HG02610 (cell line): ENCODE data around the gene TLE3.
A peak's percentile ranks its signal among the peaks of the same experiment; 100 is the strongest.

Experiments used
- ATAC-seq: cut with Tn5 transposase; IDR thresholded peaks from one replicate; pipeline ENCODE4 v1.9.1; 2021; ENCODE audit warnings: mild to moderate bottlenecking, moderate library complexity; ENCODE audit not compliant: unreplicated experiment

TLE3 gene

DNA sequence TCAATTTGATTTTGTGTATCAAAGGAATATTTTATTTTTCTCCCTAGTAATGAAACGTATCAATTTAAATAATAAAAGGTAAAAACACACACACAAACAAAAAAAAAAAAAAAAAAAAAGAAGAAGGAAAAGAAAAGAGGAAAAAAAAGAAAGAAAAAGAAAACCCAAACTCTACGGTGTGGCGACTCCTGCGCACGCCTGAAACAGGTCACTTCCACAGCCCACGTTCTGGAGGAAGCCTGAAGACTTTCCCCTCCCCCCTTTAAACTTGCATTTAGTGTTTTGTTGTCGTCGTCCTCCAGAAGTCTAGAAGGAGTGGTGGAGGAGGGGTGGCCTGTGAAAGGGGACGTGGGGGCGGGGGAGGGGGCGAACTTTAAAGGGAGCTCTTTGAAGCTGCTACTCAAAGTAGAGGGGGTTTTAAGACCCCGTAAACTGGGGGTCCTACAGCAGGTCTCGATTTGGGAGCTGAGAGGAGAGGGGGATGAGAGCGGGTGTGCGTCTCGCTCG is 2.3 kb upstream of the TLE3 start:
- no peak for ATAC-seq

DNA sequence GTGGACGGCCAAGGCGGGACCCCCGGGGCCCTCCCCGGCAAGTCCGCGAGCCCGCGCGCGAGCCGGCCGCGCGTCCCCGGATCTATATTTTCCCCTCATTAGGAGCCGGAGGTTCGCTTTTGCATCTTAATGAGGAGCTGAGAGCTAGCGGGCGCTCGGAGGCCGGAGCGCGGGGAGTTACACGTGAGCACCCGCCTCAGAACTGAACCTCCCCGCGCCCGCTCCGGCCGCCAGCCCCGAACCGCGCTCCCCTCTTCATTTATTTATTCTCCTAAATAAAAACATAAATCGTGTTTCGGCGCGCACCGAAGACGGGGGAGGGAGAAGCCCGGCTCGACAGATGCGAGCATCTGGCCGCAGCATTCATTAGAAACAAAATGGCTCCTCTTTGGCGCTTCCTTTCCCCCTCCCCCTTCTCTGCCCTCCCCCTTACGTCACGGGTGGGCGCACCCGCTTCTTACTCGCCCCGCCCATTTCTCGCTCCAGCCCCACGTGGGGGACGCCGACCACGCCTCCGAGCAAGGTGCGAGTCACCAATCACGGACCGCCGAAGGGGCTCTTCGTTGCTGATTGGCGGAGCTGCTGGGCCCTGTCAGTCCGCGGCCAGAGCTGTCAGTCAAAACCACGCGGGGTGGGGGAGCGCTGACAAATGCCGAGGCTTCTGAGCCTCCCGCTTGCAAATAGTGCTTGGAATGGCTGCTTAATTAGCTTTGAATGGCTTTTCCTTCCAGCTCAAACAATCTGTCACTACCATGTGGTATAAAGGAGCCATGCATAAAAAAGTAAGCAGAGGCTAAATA is 1.6 kb upstream of the TLE3 start:
- peak; percentile 61 for ATAC-seq

DNA sequence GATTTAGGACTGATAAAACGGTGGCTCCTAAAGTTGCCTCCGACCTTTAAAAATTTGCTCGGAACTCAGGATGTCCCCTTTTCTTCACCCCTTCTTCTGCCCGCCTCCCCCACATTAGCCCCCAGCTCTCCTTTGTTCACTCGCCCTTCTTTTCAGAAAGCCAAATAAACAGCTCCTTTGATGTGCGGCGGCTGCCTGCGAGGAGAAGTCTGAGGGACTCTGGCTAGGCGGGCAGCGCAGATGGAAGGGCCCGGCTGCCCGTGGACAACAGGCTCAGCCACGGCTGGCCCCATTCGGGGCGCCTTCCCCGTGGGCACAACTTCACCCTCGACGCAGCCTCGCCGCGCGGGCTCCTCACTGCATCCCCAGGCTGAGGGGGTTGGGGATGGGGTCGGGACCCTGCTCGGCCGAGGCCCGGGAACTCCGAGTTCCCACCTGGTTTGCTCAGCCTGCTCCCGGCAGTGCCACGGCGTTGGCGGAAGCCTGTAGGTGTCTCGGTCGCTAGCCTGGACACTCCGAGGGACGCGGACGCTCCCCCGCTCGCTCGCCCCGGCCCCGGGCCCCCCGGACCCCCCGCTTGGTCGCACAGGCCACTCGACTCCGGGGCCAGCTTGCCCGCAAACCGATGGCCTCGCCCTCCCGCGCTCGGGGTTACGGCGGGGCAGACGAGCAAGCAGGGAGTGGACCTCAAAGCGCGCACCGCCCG is 897 bp upstream of the TLE3 start:
- no peak for ATAC-seq

DNA sequence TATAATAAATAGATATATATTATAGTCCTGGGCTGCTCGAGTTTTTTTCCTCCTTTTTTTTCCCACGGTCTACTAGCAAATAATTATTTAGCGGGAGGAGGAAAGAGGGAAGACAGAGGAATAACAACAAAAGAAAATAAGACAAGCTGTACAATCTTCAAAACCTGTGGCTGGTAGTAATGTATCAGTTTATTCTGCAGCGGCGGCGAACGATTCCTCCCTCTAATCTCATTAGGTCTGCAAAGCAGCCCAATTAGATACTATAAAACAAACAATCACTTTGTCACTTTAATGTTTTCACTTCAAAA is 390 bp upstream of the TLE3 start:
- no peak for ATAC-seq

DNA sequence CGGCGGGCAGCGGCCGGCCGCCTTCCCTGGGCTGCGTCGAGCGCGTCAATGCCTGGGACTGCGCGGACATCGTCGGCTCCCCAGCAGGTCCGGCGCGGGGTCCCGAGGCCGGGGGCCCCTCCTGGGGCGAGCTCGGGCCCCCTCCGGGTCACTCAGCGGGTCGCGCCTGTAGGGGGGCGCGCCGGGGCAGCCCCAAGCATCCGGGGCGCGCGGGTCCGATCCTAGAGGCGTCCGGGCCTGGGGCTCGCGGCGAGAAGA is 725 bp downstream of the TLE3 start:
- no peak for ATAC-seq

DNA sequence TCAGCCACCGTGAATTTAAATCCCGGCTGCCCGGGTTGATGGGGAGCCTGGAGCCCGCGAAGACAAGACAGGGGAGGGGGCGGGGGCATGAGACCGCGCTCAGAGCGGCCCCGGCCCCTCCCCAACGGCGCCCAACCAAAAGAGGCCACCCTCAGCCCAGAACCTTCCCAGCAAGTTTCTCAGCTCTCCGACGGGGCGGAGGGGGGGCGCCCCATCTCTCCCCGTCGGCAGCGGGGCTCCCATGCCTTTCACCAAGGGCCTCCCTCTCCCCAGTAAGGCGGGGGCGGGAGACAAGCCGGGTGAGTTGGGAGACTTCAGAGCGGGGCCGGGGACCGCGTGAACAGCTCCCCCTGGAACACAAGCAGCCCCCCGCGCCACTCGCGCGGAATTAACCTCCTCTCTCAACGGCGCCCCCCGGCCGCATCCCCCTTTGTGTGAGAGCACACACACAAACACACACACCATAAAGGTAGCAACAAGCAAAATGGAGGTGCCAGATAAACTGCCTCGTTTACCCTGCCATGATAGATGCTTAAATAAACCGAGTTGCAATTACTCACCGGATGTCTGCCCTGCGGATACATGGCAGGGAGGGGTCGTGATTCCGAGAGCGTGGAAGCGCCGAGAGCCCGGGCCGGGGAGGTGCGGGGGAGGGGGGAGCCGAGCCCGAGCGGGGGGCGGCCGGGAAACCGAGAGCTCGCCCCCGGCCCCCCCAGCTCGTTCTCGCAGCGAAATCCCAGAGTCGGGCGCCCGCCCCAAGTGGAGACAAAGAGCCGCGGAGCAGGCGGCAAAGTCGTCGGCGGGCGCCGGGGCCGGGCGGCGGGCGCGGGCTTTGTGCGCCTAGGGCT is 1.3 kb downstream of the TLE3 start:
- no peak for ATAC-seq

DNA sequence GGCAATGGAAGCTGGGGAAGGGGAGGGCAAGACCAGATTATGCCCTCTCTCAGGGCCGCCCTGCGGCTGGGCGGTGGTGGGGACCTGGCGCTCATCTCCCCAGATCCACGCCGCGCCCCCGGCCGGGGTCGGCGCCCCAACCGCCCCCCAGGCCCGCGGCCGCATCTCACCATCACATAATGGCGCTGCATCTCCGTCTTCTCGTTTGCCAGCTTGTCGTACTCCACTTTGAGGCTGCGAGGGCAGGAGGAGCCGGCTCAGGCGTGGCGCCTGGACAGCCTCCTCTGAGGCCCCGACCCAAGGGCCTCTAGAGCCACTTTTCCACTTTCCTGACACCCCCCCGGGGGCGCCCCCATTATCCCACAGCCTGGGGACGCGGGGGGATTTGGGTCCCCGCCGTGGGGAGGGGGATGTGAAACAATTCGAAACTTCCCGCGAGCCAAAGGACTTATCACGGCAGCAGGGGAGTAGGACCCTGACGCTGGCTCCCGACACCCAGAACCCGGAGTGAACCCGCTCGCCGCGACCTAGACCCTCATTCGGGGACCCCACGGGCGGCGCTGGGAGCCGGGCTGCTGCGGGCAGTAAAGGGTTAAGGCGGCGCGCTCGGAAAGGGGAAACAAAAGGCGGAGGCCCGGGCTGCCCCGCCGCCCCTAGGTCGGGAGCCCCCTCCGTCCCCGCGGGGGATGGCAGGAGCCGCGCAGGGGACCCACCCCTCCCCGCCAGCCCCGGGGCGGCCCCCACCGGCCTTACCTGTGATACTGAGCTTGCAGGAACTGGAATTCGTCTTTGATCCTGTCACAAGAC is 2.1 kb downstream of the TLE3 start:
- ATAC-seq: no peak

DNA sequence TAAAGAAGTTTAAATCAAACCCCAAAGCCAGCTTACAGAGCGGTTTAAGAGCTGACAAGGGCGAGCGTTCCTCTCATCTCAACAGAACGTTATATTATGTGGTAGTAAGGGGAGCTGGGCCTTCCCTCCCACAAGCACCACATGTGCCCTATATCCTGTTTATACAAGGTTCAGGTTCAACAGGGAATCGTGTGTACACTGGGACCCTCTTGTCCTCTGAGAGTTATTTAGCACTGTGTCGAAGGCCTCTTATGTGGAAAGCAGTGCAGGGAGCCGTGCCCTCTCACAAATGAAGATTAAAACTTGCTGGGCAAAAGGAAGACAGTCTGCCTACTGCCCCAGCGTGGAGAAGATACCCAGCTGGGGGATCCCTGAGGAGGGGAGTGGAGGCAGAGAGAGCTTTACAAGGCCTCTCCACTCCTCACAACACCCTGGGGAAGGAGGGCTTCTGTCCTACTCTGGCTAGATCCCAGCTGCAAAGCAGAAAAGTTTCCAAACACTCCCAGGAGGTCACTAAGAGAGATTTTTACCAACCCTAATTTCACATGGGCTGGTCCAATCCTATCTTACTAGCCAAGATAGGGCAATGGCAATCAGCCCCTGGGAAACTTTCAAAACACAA is 2.9 kb downstream of the TLE3 start:
- no peak for ATAC-seq

DNA sequence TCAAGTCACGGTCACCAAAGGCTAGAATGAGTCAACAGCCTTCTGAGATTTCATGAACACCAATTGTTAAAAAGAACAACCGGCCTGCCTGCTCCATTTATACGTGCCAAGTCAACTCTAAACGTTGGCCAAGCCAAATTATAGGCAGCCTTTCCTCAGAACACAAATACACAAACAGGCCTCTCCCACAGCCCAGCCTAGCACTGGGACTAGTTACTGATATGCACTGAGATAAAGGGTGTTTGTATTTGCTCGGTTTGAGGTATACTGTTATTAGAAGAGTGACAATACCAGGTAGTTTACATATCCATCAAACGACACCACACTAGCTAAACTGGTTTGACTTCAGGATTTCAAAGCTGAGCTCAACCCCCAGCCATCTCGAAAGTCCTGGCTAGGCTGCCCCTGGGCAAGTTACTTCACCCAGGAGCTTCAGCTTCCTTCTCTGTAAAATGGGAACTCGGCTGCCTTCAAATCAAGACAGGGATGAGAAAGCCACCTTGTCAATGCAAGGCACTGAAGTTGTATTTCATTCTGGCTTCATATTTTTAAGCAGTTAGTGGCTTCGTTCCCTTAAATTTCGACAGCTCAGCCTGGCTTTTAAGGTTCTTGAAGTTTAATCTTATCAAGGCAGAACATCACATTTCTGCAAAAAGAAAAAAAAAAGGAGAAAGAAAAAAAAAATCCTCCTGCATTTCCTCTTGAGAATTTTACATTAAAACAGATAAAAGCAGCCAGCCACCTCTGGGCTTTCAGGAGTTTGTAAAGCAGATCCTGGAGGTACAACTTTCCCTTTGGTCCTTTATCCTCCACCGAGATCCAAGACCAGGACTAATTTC is 4.0 kb downstream of the TLE3 start:
- ATAC-seq: no peak

DNA sequence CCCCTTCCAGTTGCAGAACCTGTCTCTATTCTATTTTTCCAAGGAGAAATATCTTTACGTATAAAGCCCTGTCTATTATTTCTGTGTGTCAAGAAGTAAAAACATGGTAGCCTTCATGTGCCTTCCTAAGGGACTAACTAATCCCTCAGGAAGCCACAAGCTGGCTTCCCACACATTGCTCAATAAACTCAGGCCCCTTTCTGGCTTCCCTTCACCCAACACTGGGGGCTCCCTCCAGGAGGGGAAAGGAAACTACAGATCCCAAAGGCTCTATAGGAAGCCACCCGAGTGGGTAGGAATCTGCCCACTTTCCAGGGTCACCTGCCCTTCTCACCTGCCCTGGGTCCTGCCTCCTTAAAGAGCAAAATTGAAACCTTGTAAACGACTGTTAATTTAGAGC is 4.6 kb downstream of the TLE3 start:
- ATAC-seq: no peak

DNA sequence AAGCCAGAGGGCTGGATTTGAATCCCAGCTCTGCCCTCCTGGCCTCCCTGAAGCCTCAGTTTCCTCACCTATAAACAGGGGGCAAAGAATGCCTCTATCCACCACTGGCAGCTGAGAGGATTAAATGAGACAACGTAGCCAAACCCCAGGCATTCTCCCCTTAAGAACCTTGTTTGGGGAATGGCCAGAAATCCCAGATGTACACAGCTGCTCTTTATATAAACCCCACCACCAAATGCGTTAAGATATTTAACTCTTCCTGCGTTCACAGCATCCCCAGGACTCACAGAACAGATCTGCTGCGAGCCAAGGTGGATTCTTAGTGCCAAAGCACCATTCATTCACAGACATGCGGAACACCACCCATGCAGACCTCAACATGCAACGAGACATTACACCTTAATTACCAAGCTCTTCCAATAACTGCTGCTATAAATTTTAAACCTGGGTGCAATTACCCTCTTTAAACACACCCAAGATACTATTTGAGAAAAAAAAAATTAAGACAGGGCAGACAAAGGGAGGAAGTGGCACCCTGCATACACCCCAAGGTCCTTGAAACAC is 5.2 kb downstream of the TLE3 start:
- ATAC-seq: no peak

DNA sequence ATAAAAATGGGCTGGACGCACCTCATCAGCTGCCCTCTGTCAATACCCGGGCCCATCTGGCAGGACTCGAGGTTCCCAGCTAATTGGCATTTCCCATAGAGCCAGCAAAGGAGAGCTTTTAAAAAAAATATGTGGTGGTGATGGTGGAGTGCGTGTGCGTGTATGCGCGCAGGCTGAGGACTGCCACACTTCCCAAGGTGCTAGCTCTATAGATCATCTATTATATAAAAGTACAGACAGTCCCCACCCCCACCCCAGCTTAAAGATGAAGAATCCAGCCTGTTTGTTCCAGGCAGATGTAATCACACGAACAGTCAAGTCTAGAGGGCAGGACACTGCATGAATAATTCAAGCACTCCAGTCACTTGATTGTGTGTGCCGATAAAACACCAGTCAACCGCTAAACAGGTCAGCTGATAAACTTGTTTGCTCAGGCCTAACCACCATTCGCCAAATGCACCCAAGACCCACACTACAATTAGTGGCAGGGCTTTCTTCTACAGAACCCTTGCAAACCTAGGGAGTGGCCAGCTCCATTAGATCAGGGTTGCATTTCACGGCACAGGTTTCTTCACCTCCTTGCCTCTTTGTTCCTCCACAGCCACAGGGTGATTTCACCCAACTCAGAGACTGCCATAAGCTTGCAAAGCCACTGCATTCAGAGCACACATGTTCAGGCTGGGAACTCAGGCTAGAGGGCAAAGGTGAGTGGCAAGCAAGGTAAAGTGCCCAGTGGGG is 5.8 kb downstream of the TLE3 start:
- no peak for ATAC-seq

DNA sequence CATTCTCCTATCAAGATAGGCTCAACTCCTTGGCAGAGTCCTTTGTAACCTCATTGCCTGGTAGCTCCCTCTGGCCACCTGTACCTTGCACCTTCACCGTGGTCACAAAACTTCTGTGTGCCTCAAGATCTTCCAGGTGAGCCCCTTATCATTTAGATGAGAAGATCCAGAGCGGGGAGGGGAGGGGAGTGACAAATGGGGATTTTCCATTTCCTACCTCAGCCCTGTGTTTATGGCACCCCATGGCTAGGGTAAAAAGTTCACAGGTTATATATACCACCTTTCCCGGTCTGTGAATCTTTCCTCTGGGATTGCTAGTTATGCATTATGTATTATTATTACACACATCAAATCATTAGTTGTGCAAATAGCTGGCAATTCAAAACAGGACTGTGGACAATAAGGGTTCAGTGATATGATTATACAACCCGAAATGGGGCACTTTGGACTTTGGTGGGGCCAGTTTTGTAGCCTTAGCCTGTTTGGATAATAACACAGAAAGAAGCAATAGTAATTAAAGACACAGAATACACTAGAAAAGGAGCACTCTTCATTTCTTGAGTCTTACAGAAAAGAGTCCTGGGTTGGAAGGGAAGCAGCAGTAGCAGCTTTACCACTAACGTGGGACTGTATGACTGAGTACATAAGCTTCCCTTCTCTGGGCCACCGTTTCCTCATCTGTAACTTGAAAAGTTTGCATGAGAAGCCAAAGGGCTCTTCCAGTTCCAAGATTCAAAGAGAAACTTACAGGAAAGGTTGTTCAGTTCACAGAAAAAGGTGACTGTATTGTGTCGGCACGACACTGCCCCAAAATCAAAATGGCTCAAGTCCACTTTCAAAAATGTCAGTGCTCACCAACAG is 7.1 kb downstream of the TLE3 start:
- ATAC-seq: no peak

DNA sequence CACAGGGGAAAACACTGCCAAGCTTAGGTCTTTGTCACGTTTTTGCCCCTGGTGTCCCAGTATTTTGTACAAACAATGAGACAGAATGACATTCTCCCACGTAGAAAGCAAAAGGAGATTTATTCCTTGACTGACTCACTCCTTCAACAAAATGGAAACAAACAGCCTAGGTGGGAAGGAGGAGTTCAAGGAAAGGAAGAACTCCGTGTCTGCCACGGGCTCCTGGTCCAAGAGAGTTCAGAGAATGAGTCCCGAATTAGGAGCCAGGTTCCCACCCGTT is 8.1 kb downstream of the TLE3 start:
- ATAC-seq: no peak

DNA sequence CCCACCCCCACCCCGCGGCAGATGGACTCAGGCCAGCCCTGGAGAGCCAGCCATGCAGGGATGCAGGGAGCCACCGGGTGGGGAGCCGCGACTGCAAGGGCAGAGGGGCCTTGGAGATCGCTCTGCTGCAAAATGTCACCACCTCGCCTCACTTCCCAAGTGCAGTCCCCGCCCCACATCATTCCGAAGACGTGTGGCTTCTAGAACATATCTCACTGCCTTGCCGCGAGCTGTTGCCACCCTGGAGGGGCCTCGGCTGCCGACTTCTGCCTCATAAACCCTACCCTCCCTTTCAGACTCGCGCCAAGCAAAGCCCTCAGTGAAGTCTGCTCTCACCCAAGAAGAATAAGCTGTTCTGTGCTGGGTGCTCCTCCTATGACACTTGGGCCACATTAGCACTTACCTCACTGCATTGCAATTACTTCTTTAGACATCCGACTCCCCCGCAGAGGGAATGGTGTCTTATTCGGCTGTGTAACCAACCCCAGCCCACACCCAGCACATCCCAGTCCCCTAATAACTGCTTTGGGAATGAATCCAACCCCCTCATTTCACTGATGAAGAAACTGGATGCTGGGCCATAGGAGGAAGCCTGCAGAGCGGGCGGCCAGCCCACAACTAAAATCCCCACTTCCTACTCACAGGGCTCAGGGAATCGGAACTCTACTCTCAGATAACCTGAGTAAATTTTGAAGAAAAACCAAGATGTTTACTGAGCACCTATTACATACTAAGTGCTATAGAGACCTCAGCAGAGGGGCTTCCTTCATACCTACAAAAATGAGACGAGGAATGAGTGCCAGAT is 8.6 kb downstream of the TLE3 start:
- ATAC-seq: no peak

DNA sequence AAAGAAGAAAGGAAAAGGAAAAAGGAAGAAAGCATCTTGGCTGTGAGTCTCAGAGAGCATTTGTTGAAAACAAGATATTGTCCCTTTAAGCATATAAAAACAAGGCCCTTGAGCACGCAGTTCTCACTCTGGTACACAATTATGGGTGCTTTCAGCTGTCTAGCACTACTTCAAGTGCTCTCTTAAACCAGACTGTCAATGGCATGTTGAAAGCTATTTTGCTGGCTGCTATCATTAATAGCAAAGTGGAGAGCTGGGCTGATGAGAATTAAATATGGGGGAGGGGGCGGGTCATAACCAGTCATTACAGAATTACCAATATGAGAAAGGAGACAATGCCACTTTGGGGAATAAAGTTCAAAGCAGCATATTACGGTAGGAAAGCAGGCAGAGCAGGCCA is 9.3 kb downstream of the TLE3 start:
- ATAC-seq: no peak

DNA sequence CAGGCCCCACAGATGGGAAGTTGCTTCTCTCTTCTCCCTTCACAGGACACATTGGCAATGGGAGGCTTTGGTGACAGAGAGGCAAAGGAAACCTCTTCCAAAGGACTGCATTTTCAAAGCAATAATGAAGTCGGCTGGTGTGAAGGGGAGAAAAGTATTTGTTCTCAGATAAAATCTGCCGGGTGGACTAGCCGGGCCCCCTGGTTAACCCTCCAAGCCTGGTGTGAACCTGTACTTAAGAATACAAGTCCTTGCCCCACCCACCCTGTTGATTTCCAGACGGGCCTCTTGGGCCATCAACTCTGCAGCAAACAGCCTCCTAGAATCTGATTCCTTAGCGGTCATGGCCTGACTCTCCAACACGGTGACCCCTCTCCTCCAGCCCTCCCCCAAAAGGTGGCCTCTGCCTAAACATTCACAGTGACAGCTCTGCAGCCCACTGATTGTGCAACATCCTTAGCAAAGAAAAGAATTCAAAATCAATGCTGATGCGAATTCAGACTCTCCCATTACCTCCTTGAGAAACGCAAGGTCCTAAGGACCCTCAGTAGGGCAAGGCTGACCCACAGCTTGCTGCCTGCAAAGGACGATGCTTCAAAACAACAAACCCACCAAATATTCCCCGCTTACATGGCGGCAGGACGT is 9.9 kb downstream of the TLE3 start:
- ATAC-seq: no peak
